HUES64 (cell line): ENCODE results near the gene CACNA2D3.

Experiments used
- H3K27ac ChIP-seq: 2 replicates; pipeline ENCODE4 v1.7.0; 2013; ENCODE audit warnings: low read depth, low read length, inconsistent platforms
- H3K27me3 ChIP-seq: 2 replicates; pipeline ENCODE4 v1.6.1; 2013; ENCODE audit warnings: mild to moderate bottlenecking, low read length; ENCODE audit not compliant: insufficient read depth
- H3K36me3 ChIP-seq: 2 replicates; pipeline ENCODE4 v1.6.1; 2013; ENCODE audit warnings: mild to moderate bottlenecking, low read length; ENCODE audit not compliant: insufficient read depth
- H3K4me1 ChIP-seq: 2 replicates; pipeline ENCODE4 v1.6.1; 2013; ENCODE audit warnings: mild to moderate bottlenecking, low read length, moderate library complexity; ENCODE audit not compliant: insufficient read depth
- H3K4me3 ChIP-seq: 2 replicates; pipeline ENCODE4 v1.5.1; 2013; ENCODE audit warnings: mild to moderate bottlenecking, low read length, moderate library complexity
- H3K9ac ChIP-seq: 2 replicates; pipeline ENCODE4 v1.6.1; 2013; ENCODE audit warnings: mild to moderate bottlenecking, low read depth, low read length
- H3K9me3 ChIP-seq: 2 replicates; pipeline ENCODE4 v1.6.1; 2013; ENCODE audit warnings: low read depth, low read length; ENCODE audit not compliant: insufficient read depth
- WGBS: fragments of 150-250, 120-280 bp; methylation state at CpG from one replicate; pipeline ENCODE4 v1.1.7; 2013; ENCODE audit warnings: missing lambda C conversion rate; 5-methylcytosine and 5-hydroxymethylcytosine counted together

The CACNA2D3 gene

DNA sequence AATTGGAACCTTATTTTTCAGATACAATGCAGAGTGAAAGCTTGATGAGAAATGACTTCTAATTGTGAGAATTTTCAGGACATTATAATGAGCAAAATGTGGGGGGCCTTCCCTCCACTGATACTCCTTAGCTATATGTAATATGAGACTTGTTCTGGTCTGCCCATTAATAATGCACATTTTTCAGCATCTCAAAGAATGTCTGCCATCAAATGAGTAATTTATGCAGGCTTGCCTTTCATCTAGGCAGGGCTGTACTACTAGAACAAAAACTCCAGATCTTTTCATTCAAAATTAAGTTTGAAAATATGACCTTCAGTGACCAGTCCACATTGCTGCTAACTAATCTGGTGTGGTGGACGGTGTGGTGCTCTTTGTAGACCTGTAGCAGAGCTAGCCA, 678.1 kb downstream of the CACNA2D3 start:
- Histone ChIP-seq H3K4me3 (no peak overlapping the region), H3K9ac (no peak overlapping the region), H3K27ac (no peak overlapping the region), H3K27me3 (no peaks in the 10 kb centered on the region), H3K36me3 (no peaks in the 10 kb centered on the region), H3K9me3 (peaks cover 10% of the 10 kb centered on the region; the same call in 1 of the 2 replicates), H3K4me1 (peaks cover 4% of the 10 kb centered on the region; the same call in 1 of the 2 replicates)
- 100% methylated on average over 1 of the region's 1 CpG for WGBS

DNA sequence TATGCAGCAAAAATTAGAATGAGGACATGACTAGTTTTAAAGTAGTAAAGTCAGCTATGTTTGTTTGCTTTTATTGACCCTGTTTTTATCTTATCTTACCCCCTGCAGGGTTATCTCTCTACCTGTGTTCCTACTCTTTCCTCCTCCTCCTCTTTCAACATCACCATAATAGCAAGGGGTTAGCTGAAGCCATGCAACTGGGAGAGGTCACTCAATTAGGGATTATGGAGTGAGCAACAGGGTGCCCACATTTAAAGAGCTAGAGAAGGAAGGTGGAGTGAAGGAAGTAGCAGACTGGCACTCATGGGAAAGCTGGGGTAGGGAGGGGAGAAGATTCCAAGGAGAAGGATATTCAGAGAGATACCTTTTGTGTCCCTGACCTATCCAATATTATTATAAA, 679.6 kb downstream of the CACNA2D3 start:
- H3K27me3 ChIP-seq, result no peaks in the 10 kb centered on the region

GRCh38 chr3:54810401-54810800, 688.0 kb downstream of the CACNA2D3 start:
- Histone ChIP-seq H3K4me3 (no peak overlapping the region), H3K27me3 (no peaks in the 10 kb centered on the region; the same call in 1 of the 2 replicates), H3K36me3 (no peaks in the 10 kb centered on the region), H3K9ac (no peak overlapping the region), H3K27ac (no peak overlapping the region), H3K9me3 (no peaks in the 10 kb centered on the region), H3K4me1 (no peaks in the 10 kb centered on the region)
- WGBS, result 99% methylated on average over 3 of the region's 3 CpGs

More for the DNA sequence above, 679.6 kb downstream of the CACNA2D3 start:
- Histone ChIP-seq H3K9me3 (peaks cover 10% of the 10 kb centered on the region; the same call in 1 of the 2 replicates), H3K9ac (no peak overlapping the region), H3K4me3 (no peak overlapping the region), H3K36me3 (no peaks in the 10 kb centered on the region), H3K4me1 (peaks cover 4% of the 10 kb centered on the region; the same call in 1 of the 2 replicates), H3K27ac (no peak overlapping the region)

GRCh38 chr3:54814224-54814623, 691.9 kb downstream of the CACNA2D3 start:
- no peak overlapping the region for H3K9ac ChIP-seq
- H3K4me3 ChIP-seq, result no peak overlapping the region
- no peaks in the 10 kb centered on the region for H3K4me1 ChIP-seq
- H3K27me3 ChIP-seq, result peaks cover 34% of the 10 kb centered on the region
- 96% methylated on average over 3 of the region's 3 CpGs for WGBS
- no peaks in the 10 kb centered on the region for H3K36me3 ChIP-seq
- H3K27ac ChIP-seq, result no peak overlapping the region
- H3K9me3 ChIP-seq, result no peaks in the 10 kb centered on the region

DNA sequence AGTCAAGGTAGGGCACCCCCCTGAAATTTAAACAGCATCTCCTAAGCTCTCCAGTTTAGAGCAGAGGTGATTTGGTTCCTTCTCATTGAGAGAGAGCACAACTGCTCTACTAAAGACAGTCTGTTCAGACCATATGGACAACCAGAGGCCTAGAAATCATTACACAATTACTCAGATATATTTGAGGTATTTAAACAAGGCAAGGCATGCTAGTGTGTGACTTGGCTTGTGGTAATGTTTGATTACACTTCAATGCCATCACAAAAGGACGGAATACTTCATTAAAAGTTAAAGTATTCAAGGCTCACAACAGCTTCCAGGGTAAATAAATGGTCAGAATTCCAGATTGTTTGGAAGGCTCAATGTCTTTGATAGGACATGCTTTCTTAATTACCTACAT, 695.3 kb downstream of the CACNA2D3 start:
- H3K27me3 ChIP-seq, result peaks cover 68% of the 10 kb centered on the region
- no CpG with 5 or more reads among the region's 1 CpG for WGBS

GRCh38 chr3:54818486-54818885, 696.1 kb downstream of the CACNA2D3 start:
- Histone ChIP-seq H3K27ac (no peak overlapping the region), H3K4me1 (peaks cover 16% of the 10 kb centered on the region), H3K9ac (no peak overlapping the region), H3K4me3 (no peak overlapping the region), H3K36me3 (no peaks in the 10 kb centered on the region), H3K27me3 (peaks cover 77% of the 10 kb centered on the region), H3K9me3 (no peaks in the 10 kb centered on the region)
- WGBS, result 94% methylated on average over 2 of the region's 2 CpGs

More for the DNA sequence above, 695.3 kb downstream of the CACNA2D3 start:
- Histone ChIP-seq H3K4me3 (no peak overlapping the region), H3K36me3 (no peaks in the 10 kb centered on the region), H3K27ac (no peak overlapping the region), H3K9me3 (no peaks in the 10 kb centered on the region), H3K4me1 (peaks cover 16% of the 10 kb centered on the region), H3K9ac (no peak overlapping the region)

DNA sequence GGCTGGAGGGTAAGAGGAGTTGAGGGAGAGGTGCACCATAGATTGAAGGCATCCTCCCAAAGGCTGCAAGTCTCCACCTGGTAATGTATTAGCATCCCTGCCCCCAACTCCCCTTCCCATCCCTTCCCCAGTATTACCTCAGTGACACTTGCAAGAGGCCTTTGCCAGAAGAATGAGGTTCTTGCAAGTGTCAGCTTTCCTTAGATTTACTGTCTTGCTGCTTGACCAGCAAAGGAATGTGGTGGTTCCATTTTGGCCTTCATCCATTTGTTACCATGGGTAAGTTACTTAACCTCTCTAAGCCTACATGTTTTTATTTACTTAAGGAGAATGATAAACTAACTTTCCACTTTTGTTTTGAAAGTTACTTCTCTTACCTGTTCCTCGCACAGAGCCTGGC, 696.6 kb downstream of the CACNA2D3 start:
- Histone ChIP-seq H3K36me3 (no peaks in the 10 kb centered on the region), H3K4me3 (no peak overlapping the region), H3K27ac (no peak overlapping the region), H3K9ac (no peak overlapping the region), H3K4me1 (peaks cover 16% of the 10 kb centered on the region), H3K9me3 (no peaks in the 10 kb centered on the region), H3K27me3 (peaks cover 81% of the 10 kb centered on the region)
- 95% methylated on average over 1 of the region's 1 CpG for WGBS

GRCh38 chr3:54819946-54820345, 697.6 kb downstream of the CACNA2D3 start:
- peaks cover 91% of the 10 kb centered on the region for H3K27me3 ChIP-seq

GRCh38 chr3:54822206-54822605, 699.9 kb downstream of the CACNA2D3 start:
- no peaks in the 10 kb centered on the region for H3K9me3 ChIP-seq
- peaks cover 84% of the 10 kb centered on the region for H3K27me3 ChIP-seq
- no peak overlapping the region for H3K9ac ChIP-seq
- WGBS, result 92% methylated on average over 1 of the region's 1 CpG
- no peak overlapping the region for H3K4me3 ChIP-seq
- no peaks in the 10 kb centered on the region for H3K36me3 ChIP-seq
- H3K4me1 ChIP-seq, result peaks cover 16% of the 10 kb centered on the region
- no peak overlapping the region for H3K27ac ChIP-seq

More at GRCh38 chr3:54819946-54820345, 697.6 kb downstream of the CACNA2D3 start:
- peaks cover 16% of the 10 kb centered on the region for H3K4me1 ChIP-seq
- H3K36me3 ChIP-seq, result no peaks in the 10 kb centered on the region
- WGBS, result 97% methylated on average over 5 of the region's 5 CpGs
- H3K9ac ChIP-seq, result no peak overlapping the region
- H3K27ac ChIP-seq, result no peak overlapping the region
- no peaks in the 10 kb centered on the region for H3K9me3 ChIP-seq
- no peak overlapping the region for H3K4me3 ChIP-seq

- Histone ChIP-seq H3K9ac (no peak overlapping the region), H3K9me3 (peaks cover 5% of the 10 kb centered on the region), H3K4me3 (no peak overlapping the region), H3K4me1 (peaks cover 11% of the 10 kb centered on the region), H3K36me3 (no peaks in the 10 kb centered on the region), H3K27me3 (peaks cover 44% of the 10 kb centered on the region), H3K27ac (no peak overlapping the region)
- 96% methylated on average over 3 of the region's 3 CpGs for WGBS
Measured at GRCh38 chr3:54826251-54826691, 703.9 kb downstream of the CACNA2D3 start.

DNA sequence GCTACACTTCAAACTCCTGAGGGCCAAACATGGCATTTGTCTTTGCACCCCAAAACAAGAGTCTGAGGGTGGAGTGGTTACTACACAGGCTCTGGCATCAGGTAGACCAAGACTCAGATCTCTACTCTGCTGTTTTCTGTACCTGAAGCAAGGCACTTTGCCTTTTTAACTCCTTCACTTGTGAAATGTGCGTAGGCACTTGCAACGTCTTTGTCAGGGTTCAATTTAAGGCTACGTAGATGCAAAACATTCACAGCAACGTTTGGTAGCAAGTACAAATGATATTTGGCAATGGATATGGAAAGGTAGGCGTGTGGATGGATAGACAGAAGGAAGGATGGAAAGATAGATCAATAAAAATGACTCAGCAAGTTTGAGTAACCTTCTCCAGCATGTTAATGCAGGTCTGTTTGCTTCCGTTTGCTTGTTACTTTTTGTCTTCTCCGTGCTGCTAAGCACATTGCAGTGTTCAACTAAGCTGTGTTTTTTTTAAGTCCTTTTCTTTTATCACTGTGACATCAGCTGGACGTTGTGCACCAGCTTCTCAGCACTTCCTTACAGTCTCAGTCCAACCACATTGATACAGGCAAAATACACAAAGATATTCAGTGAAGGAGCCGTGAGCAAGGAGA, 704.8 kb downstream of the CACNA2D3 start:
- Histone ChIP-seq H3K4me1 (peaks cover 2% of the 10 kb centered on the region; the same call in 1 of the 2 replicates), H3K9me3 (peaks cover 5% of the 10 kb centered on the region), H3K27ac (no peak overlapping the region), H3K4me3 (no peak overlapping the region), H3K36me3 (no peaks in the 10 kb centered on the region), H3K27me3 (peaks cover 35% of the 10 kb centered on the region), H3K9ac (no peak overlapping the region)
- WGBS, result 74% methylated on average over 9 of the region's 9 CpGs
